Mammary epithelial cell (primary cell): Measurements from ENCODE around the gene GATA2.

Experiments used
- EZH2 ChIP-seq: IDR thresholded peaks from 2 replicates; pipeline ENCODE4 v1.6.1; 2012; ENCODE audit warnings: low read length, inconsistent platforms, borderline replicate concordance
- TF ChIP-seq, protein P1 (sequence below), 2 donors: IDR thresholded peaks in 1 of 2; conservative IDR thresholded peaks in 1 of 2; 2 replicates each; pipeline ENCODE4 v1.5.1; 2011 to 2012; ENCODE audit warnings: inconsistent platforms in 2 of 2, low read length in 2 of 2, mild to moderate bottlenecking in 2 of 2, control low read depth in 1 of 2, low read depth in 1 of 2; ENCODE audit not compliant: insufficient read depth in 1 of 2; ENCODE audit errors: extremely low read depth in 1 of 2

DNA sequence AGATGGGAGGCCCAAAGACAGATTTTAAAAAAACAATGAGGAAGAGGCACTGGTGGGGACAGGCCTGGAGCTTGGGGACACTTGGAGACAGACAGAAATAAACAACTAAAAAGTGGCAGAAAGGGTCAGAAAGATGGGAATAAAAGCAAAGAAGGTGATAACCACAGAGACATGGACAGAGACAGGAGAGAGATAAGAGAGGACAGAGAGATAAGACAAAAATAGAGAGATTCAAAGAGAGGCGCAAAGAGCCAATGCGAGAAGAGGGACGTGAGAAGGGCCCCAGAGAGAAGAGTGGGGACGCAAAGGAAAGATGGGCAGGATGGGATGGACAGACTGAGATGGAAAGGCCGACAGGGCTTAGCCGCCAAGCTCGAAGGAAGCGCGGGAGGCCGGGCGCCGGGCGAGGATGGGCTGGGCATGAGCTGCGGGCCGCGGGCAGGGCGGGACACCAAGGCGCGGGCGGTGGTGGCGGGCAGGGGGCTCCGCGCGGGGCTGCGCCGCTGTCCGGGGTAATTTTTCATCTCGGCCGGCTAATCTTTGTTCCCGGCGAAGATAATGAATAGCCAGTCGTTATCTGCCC lies 3.1 kb upstream of the GATA2 start:
- TF ChIP-seq, protein P1, sequence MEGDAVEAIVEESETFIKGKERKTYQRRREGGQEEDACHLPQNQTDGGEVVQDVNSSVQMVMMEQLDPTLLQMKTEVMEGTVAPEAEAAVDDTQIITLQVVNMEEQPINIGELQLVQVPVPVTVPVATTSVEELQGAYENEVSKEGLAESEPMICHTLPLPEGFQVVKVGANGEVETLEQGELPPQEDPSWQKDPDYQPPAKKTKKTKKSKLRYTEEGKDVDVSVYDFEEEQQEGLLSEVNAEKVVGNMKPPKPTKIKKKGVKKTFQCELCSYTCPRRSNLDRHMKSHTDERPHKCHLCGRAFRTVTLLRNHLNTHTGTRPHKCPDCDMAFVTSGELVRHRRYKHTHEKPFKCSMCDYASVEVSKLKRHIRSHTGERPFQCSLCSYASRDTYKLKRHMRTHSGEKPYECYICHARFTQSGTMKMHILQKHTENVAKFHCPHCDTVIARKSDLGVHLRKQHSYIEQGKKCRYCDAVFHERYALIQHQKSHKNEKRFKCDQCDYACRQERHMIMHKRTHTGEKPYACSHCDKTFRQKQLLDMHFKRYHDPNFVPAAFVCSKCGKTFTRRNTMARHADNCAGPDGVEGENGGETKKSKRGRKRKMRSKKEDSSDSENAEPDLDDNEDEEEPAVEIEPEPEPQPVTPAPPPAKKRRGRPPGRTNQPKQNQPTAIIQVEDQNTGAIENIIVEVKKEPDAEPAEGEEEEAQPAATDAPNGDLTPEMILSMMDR (conservative IDR thresholded peaks at IDR 0.05 in 1 of 2, IDR thresholded peaks at IDR 0.05 in 1 of 2; ENCODE audit: extremely low read depth in 1 of 2, insufficient read depth in 1 of 2, low read depth in 1 of 2, low read length in 2 of 2): no peak
- TF ChIP-seq EZH2: no peak
